Stimulated activated naive CD8-positive, alpha-beta T cell treated with anti-CD3 and anti-CD28 coated beads, Interleukin-15, Interleukin-2, amounts not matched to agents 100 U/mL and 50 U/mL, for 24 hours (primary cell): ENCODE data around the gene IRF2.

Experiments
- ATAC-seq: fragments of 150-1000 bp; cut with Tn5 transposase; one replicate; pipeline ENCODE4 v1.10.0; 2021
- DNase-seq: peaks from one replicate; pipeline ENCODE4 v3.0.0; 2021

IRF2 gene

GRCh38 chr4:184364100-184364921 is 110.0 kb downstream of the IRF2 start:
- DNase-seq = no peak
- no peak for ATAC-seq

- ATAC-seq (no peak), DNase-seq (no peak)
Measured at GRCh38 chr4:184363258-184363657, 111.1 kb downstream of the IRF2 start.

DNA sequence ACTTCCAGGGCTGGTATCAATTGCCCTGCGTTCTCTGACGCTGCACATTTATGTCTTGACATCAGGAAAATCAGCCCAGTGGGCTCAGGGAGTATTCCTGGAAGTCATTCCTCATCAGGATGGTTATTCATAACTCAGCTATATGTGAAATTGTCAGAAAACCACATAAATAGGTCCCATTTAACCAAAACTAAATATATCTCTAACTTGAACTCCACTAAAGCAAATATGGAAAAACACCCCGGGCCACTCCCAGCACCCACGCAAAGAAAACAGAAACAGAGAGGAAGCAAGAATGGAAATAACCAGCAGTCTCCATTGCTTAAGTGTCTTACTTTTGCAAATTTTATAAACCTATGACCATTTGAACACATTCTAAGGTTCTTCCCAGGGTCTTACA is 112.0 kb downstream of the IRF2 start:
- ATAC-seq (no peak), DNase-seq (no peak)

DNA sequence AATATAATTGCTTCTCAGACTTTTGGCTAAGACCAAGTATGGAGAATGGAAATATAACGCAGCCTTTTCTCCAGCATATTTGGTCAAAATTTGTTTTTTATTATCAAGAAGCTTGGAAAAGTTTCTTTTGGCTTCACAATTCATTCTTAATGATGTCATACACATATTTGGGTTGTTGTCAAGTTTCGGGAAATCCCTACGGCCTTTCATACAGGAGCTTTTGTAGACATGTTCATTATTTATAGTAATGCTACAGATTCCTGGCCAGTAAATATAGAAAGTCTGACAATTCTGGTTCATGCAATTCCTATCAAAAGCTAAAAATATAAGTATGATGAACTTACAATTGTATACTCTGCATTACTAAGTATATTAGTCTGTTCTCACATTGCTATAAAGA is 112.9 kb downstream of the IRF2 start:
- no peak for DNase-seq

DNA sequence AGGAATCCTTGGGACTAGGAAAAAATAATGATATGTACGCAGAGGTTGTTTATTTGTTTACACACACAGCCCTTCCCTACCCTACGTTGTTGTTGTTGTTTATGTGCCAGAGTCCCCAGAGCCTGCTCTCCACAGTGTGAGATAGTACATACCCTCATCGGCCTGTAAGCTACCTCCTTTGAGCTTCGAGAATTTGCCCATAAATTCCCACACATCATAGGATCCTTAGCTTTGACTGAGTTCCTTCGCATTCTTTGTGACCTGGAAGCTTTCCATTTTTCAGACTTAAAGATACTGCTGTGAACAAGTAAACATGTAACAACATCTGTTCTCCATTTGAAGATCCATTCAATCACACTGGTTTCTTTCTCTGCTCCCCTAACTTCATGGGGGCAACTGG is 114.5 kb downstream of the IRF2 start:
- DNase-seq (no peak), ATAC-seq (no peak)

More for the DNA sequence above, 112.9 kb downstream of the IRF2 start:
- ATAC-seq = no peak

- DNase-seq (no peak), ATAC-seq (no peak)
Measured at GRCh38 chr4:184358521-184359232, 115.7 kb downstream of the IRF2 start.

DNA sequence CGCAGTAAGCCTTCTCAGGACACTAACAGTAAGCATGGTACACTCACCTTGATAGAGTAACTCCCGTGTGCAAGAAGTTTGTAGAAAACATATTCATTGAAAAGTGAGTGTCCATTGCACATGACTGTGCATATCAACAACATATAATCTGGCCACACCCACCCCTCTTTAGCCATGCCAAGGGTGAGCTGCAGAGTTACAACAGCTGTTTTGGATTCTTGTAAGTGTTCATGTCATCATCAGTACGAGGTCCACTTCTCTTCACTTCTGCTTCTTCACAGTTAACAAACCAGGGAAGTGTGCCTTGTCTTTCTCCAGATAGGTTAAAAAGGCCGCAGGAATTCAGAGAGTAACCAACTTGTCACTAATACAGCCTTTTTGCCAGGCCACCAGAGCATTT is 116.6 kb downstream of the IRF2 start:
- ATAC-seq (no peak), DNase-seq (no peak)

GRCh38 chr4:184357165-184357564 is 117.2 kb downstream of the IRF2 start:
- ATAC-seq (no peak), DNase-seq (no peak)

DNA sequence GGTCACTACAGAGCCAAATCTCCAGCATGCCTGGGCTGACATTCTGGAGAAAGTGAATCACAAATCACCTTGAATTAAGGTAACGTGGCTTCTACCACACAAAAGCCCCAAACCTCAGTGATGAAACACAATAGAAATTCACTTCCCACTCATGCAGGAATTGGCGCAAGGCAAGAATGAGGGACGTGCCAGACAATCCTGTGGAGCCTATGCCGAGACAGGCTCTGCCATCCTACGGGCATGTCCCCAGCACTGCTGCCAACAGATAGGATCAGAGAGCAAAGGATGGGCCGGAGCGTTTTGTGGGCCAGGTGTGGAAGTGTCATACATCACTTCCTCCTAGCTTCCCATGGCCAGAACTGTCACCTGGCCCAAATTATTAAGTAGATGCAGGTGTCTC is 118.0 kb downstream of the IRF2 start:
- ATAC-seq = no peak
- no peak for DNase-seq

DNA sequence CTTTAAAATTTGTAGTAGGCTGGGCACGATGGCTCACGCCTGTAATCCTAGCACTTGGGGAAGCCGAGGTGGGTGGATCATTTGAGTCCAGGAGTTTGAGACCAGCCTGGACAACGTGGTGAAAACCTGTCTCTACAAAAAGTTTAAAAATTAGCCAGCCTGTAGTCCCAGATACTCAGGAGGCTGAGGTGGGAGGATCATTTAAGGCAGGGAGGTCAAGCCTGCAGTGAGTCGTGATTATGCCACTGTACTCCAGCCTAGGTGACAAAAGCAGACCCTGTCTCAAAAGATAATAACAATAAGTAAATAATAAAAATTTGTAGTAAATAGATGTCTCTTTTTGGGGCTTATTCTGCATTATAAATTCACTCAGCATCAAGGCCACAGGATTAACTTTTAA is 118.5 kb downstream of the IRF2 start:
- no peak for DNase-seq
- ATAC-seq = no peak

GRCh38 chr4:184355111-184355604 is 119.2 kb downstream of the IRF2 start:
- DNase-seq = no peak
- no peak for ATAC-seq

- ATAC-seq = no peak
- no peak for DNase-seq
Measured at GRCh38 chr4:184352891-184353290, 121.5 kb downstream of the IRF2 start.

- DNase-seq (no peak), ATAC-seq (no peak)
Measured at GRCh38 chr4:184351560-184352451, 122.5 kb downstream of the IRF2 start.

DNA sequence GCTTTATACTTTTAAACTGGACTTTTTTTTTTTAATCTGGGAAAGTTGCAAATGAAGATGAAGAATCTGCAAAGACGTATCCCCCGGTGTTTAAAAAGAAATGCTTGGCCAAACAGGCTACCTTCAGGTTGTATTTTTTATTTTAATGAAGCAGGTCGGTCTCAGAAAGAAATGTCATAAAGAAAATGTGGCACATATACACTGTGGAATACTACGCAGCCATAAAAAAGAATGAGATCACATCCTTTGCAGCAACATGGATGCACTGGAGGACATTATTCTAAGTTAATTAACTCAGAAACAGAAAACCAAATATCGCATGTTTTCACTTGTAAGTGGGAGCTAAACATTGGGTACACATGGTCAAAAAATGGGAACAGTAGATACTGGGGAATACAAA is 123.4 kb downstream of the IRF2 start:
- ATAC-seq (no peak), DNase-seq (no peak)

DNA sequence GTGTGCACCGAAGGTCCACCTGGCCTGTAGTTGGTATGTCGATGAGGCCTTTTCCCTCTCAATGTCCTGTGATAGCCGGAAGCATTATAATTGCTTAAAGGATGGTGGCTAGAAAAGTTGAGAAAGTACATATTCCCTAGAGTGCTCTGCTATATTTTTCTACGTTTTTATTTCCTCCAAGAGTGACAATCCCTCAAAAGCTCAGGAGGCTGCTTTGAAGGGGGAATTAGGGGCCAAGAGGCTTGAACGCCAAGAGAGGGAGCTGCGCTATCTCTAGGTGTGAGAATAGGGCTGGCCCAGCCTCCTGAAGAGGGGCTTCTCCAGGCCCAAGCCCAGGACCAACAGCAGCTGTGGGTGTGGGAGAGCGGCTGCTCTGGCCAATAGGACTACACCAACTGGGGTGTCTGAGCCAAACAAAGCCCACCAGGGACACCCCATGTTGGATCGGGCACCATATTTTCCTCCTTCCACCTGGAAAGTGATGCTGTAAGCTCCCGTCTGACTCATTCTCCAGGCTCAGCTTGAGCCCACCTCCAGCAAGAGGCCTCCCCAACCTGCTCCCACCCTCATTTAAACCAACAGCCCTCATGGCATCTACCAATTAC is 124.0 kb downstream of the IRF2 start:
- DNase-seq = no peak
- ATAC-seq = no peak

- DNase-seq = no peak
- ATAC-seq = no peak
Measured at GRCh38 chr4:184349283-184350039, 124.9 kb downstream of the IRF2 start.

- DNase-seq = no peak
- ATAC-seq = no peak
Measured at GRCh38 chr4:184348311-184349233, 125.8 kb downstream of the IRF2 start.

- DNase-seq = no peak
- peak; percentile 26 for ATAC-seq
Measured at GRCh38 chr4:184347251-184348239, 126.8 kb downstream of the IRF2 start.

DNA sequence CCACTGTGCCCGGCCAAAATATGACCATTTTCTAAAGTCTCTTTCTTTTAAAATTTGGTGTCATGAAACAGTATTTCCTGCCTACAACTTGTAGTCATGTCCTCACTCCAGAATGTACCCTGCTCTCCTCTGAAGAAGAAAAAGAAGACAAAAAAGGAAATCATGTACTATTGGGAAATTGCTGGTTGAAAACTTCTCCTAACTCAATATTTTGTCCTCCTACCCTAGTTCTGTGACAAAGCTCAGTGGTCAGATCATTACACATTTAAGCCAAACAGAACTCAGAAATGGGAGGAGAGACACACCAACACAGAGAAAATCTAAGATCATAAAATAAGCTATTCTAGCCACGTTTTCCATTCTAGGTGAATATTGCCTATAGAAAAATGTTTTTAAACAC is 127.7 kb downstream of the IRF2 start:
- ATAC-seq = no peak
- DNase-seq = no peak
